GM23338 (cell line): Measurements from ENCODE around the gene MEGF6. TPM values are rescaled to one million over a fixed set of nuclear protein-coding genes. Genes with fewer than 3 reads are reported as not detected.
A peak's percentile ranks its signal among the peaks of the same experiment; 100 is the strongest.

Experiments used
- ATAC-seq: fragments of 200-7000 bp; cut with Tn5 transposase; 3 replicates; pipeline ENCODE4 v1.9.1; 2020
- DNase-seq: peaks from one replicate; pipeline ENCODE4 v3.0.0-alpha.2; 2015; ENCODE audit warnings: low spot score
- H2AFZ ChIP-seq: fragments of 200-600 bp; sonication (generic); 2 replicates; pipeline ENCODE4 v1.8.0; 2016; ENCODE audit warnings: antibody characterized with exemption, mild to moderate bottlenecking, moderate library complexity
- H3F3A ChIP-seq: fragments of 200-600 bp; sonication (generic); replicated peaks from 2 replicates; pipeline ENCODE4 v1.8.0; 2017; ENCODE audit warnings: antibody characterized with exemption, mixed run types, low read depth
- H3K27ac ChIP-seq: fragments of 200-600 bp; sonication (generic); 2 replicates; pipeline ENCODE4 v1.6.1; 2016; ENCODE audit warnings: low read depth
- H3K27me3 ChIP-seq: fragments of 200-600 bp; sonication (generic); 2 replicates; pipeline ENCODE4 v1.8.0; 2016; ENCODE audit warnings: mild to moderate bottlenecking, mixed run types, moderate library complexity; ENCODE audit not compliant: insufficient read depth
- H3K36me3 ChIP-seq: fragments of 200-600 bp; sonication (generic); 2 replicates; pipeline ENCODE4 v1.8.0; 2016; ENCODE audit warnings: mild to moderate bottlenecking; ENCODE audit not compliant: insufficient read depth
- H3K4me1 ChIP-seq: fragments of 200-600 bp; sonication (generic); 2 replicates; pipeline ENCODE4 v1.8.0; 2016; ENCODE audit warnings: mild to moderate bottlenecking, moderate library complexity; ENCODE audit not compliant: insufficient read depth
- H3K4me2 ChIP-seq: fragments of 200-600 bp; sonication (generic); 2 replicates; pipeline ENCODE4 v1.7.1; 2017; ENCODE audit warnings: mixed run types
- H3K4me3 ChIP-seq: fragments of 200-600 bp; sonication (generic); 2 replicates; pipeline ENCODE4 v1.6.1; 2016; ENCODE audit warnings: mixed run types
- H3K79me2 ChIP-seq: fragments of 200-600 bp; sonication (generic); replicated peaks from 2 replicates; pipeline ENCODE4 v1.8.0; 2017; ENCODE audit warnings: mild to moderate bottlenecking; ENCODE audit not compliant: insufficient read depth
- H3K9me2 ChIP-seq: fragments of 200-600 bp; sonication (generic); 2 replicates; pipeline ENCODE4 v1.8.0; 2017; ENCODE audit not compliant: insufficient read depth
- H4K20me1 ChIP-seq: fragments of 200-600 bp; sonication (generic); replicated peaks from 2 replicates; pipeline ENCODE4 v1.8.0; 2017; ENCODE audit warnings: mild to moderate bottlenecking; ENCODE audit not compliant: insufficient read depth
- H3K27ac Mint-ChIP-seq: 2 replicates; pipeline ENCODE4 v1.8.0; 2020; ENCODE audit warnings: inconsistent platforms, mild to moderate bottlenecking, moderate library complexity, mixed read lengths
- H3K27me3 Mint-ChIP-seq: 3 replicates; pipeline ENCODE4 v1.8.0; 2022; ENCODE audit warnings: low read depth, mild to moderate bottlenecking, moderate library complexity, mixed read lengths, inconsistent platforms; ENCODE audit not compliant: insufficient read depth, poor library complexity
- H3K36me3 Mint-ChIP-seq: 3 replicates; pipeline ENCODE4 v1.8.0; 2021; ENCODE audit warnings: low read depth, mild to moderate bottlenecking, inconsistent platforms, moderate library complexity, mixed read lengths
- H3K4me1 Mint-ChIP-seq: 3 replicates; pipeline ENCODE4 v1.8.0; 2020; ENCODE audit warnings: mild to moderate bottlenecking, inconsistent platforms, mixed read lengths
- H3K4me3 Mint-ChIP-seq: 3 replicates; pipeline ENCODE4 v1.8.0; 2021; ENCODE audit warnings: moderate library complexity, mild to moderate bottlenecking, inconsistent platforms, mixed read lengths
- H3K9me3 Mint-ChIP-seq: 3 replicates; pipeline ENCODE4 v1.8.0; 2020; ENCODE audit warnings: moderate library complexity, mild to moderate bottlenecking, inconsistent platforms, mixed read lengths
- CREB1 ChIP-seq: fragments of 250-450 bp; sonication (Bioruptor Pico); IDR thresholded peaks from 2 replicates; pipeline ENCODE4 v1.5.0; 2020; ENCODE audit warnings: low read depth, mild to moderate bottlenecking, moderate library complexity
- EZH2 ChIP-seq: fragments of 200-600 bp; sonication (generic); IDR thresholded peaks from one replicate; pipeline ENCODE4 v1.8.0; 2017; ENCODE audit warnings: antibody characterized with exemption, mild to moderate bottlenecking, low read depth; ENCODE audit not compliant: unreplicated experiment
- EZH2phosphoT487 ChIP-seq: fragments of 200-600 bp; sonication (generic); IDR thresholded peaks from one replicate; pipeline ENCODE4 v1.8.1; 2018; ENCODE audit warnings: antibody characterized with exemption; ENCODE audit not compliant: unreplicated experiment
- JUNB ChIP-seq: IDR thresholded peaks from one replicate; pipeline ENCODE4 v1.6.1; 2016; ENCODE audit warnings: antibody characterized with exemption; ENCODE audit not compliant: unreplicated experiment
- NANOG ChIP-seq: IDR thresholded peaks from 2 replicates; pipeline ENCODE4 v1.6.1; 2016; ENCODE audit warnings: antibody characterized with exemption, borderline replicate concordance
- POLR2AphosphoS5 ChIP-seq: IDR thresholded peaks from 2 replicates; pipeline ENCODE4 v1.6.1; 2016; ENCODE audit warnings: antibody characterized with exemption, low read depth
- REST ChIP-seq: IDR thresholded peaks from one replicate; pipeline ENCODE4 v1.6.1; 2018; ENCODE audit warnings: antibody characterized with exemption; ENCODE audit not compliant: unreplicated experiment
- STAT1 ChIP-seq: IDR thresholded peaks from one replicate; pipeline ENCODE4 v1.6.1; 2016; ENCODE audit warnings: antibody characterized with exemption; ENCODE audit not compliant: unreplicated experiment
- ZNF114 ChIP-seq: fragments of 250-450 bp; sonication (Bioruptor Pico); IDR thresholded peaks from 2 replicates; pipeline ENCODE4 v1.5.0; 2020; ENCODE audit warnings: mild to moderate bottlenecking, moderate library complexity
- ZNF331 ChIP-seq: fragments of 250-450 bp; sonication (Bioruptor Pico); IDR thresholded peaks from 2 replicates; pipeline ENCODE4 v1.5.0; 2020; ENCODE audit warnings: low read depth, mild to moderate bottlenecking, moderate library complexity
- polyA plus RNA-seq: library from polyadenylated mRNA; unstranded; fragments of >200 nt; fragmentation: Nextera tagmentation; extraction: Ambion mirVana; gene quantifications from 2 replicates; pipeline ENCODE4 v1.2.1, GENCODE V29; 2016
- total RNA-seq: library from RNA; depleted of rRNA; stranded (reverse); fragments of >200 nt; shearing (Covaris generic); gene quantifications from 2 replicates; pipeline ENCODE4 v1.2.3, GENCODE V29; 2014
- TF ChIP-seq, protein P1 (sequence below): IDR thresholded peaks from 2 replicates; pipeline ENCODE4 v1.6.1; 2016; ENCODE audit warnings: antibody characterized with exemption
- TF ChIP-seq, protein P2 (sequence below), 2 experiments: fragments of 200-600 bp in 1 of 2; sonication (generic) in 1 of 2; conservative IDR thresholded peaks; 2 replicates each; pipeline versions ENCODE4 v1.5.1 to v1.6.1; 2016 to 2017; ENCODE audit warnings: antibody characterized with exemption in 2 of 2, low read depth in 2 of 2, mild to moderate bottlenecking in 2 of 2, moderate library complexity in 1 of 2

Gene MEGF6
- total and polyA plus RNA-seq, 2 experiments from 2014 or later: 4.0 to 21.4 TPM

- TF ChIP-seq REST: no peak
- no peak for TF ChIP-seq POLR2AphosphoS5
These were observed 40.7 kb upstream of the MEGF6 start, which contains the start of gene TP73 (continued) for GRCh38 chr1:3651930-3652547.

GRCh38 chr1:3651026-3651929 is 40.0 kb upstream of the MEGF6 start:
- peaks cover 63% of the 10 kb centered on the region for H3K27me3 ChIP-seq
- peak overlapping the region; percentile 99 for H2AFZ ChIP-seq
- H3K4me1 ChIP-seq: peaks cover 16% of the 10 kb centered on the region; the same call in 1 of the 2 replicates
- Mint-ChIP-seq H3K9me3 (no peaks in the 10 kb centered on the region), H3K4me1 (peaks cover 11% of the 10 kb centered on the region; the same call in 2 of the 3 replicates), H3K4me3 (peak overlapping the region; percentile 83), H3K27ac (no peak overlapping the region), H3K27me3 (peaks cover 55% of the 10 kb centered on the region), H3K36me3 (peaks cover 8% of the 10 kb centered on the region; the same call in 2 of the 3 replicates)
- 0 out of 2 replicates have a peak, but pooled peaks cover 8% of the 10 kb centered on the region for H3K36me3 ChIP-seq
- no peak overlapping the region for H3K27ac ChIP-seq
- H3F3A ChIP-seq: peaks cover 7% of the 10 kb centered on the region; the same call in 1 of the 2 replicates
- H3K9me2 ChIP-seq: no peaks in the 10 kb centered on the region
- ATAC-seq (peak; percentile 48), DNase-seq (peak; percentile 82)
- peaks cover 22% of the 10 kb centered on the region for H4K20me1 ChIP-seq
- peak overlapping the region; percentile 76 for H3K4me3 ChIP-seq
- H3K4me2 ChIP-seq: peak overlapping the region; percentile 96
- H3K79me2 ChIP-seq: peaks cover 17% of the 10 kb centered on the region
- TF ChIP-seq REST (no peak), ZNF114 (CRISPR knock-in tag) (no peak), JUNB (no peak), NANOG (no peak), ZNF331 (CRISPR knock-in tag) (no peak), CREB1 (no peak), POLR2AphosphoS5 (no peak), EZH2 (peak; percentile 92), EZH2phosphoT487 (peak; percentile 84), STAT1 (no peak)
- TF ChIP-seq, protein P1, sequence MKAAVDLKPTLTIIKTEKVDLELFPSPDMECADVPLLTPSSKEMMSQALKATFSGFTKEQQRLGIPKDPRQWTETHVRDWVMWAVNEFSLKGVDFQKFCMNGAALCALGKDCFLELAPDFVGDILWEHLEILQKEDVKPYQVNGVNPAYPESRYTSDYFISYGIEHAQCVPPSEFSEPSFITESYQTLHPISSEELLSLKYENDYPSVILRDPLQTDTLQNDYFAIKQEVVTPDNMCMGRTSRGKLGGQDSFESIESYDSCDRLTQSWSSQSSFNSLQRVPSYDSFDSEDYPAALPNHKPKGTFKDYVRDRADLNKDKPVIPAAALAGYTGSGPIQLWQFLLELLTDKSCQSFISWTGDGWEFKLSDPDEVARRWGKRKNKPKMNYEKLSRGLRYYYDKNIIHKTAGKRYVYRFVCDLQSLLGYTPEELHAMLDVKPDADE: no peak
- TF ChIP-seq, protein P2, sequence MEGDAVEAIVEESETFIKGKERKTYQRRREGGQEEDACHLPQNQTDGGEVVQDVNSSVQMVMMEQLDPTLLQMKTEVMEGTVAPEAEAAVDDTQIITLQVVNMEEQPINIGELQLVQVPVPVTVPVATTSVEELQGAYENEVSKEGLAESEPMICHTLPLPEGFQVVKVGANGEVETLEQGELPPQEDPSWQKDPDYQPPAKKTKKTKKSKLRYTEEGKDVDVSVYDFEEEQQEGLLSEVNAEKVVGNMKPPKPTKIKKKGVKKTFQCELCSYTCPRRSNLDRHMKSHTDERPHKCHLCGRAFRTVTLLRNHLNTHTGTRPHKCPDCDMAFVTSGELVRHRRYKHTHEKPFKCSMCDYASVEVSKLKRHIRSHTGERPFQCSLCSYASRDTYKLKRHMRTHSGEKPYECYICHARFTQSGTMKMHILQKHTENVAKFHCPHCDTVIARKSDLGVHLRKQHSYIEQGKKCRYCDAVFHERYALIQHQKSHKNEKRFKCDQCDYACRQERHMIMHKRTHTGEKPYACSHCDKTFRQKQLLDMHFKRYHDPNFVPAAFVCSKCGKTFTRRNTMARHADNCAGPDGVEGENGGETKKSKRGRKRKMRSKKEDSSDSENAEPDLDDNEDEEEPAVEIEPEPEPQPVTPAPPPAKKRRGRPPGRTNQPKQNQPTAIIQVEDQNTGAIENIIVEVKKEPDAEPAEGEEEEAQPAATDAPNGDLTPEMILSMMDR (conservative IDR thresholded peaks at IDR 0.05; ENCODE audit: low read depth in 2 of 2): no peak
